Activated T-helper 1 cell treated with Interleukin-2 at 50 U/mL for 16 hours (primary cell): Measurements from ENCODE around the gene SLC22A23.

Experiments used
- DNase-seq: peaks from one replicate; pipeline ENCODE4 v3.0.0-alpha.2; 2020; ENCODE audit warnings: low read depth

SLC22A23 gene

GRCh38 chr6:3239110-3239830 lies 217.6 kb downstream of the SLC22A23 start:
- no peak for DNase-seq

- DNase-seq, result no peak
These were observed 218.8 kb downstream of the SLC22A23 start for GRCh38 chr6:3237761-3238662.

DNA sequence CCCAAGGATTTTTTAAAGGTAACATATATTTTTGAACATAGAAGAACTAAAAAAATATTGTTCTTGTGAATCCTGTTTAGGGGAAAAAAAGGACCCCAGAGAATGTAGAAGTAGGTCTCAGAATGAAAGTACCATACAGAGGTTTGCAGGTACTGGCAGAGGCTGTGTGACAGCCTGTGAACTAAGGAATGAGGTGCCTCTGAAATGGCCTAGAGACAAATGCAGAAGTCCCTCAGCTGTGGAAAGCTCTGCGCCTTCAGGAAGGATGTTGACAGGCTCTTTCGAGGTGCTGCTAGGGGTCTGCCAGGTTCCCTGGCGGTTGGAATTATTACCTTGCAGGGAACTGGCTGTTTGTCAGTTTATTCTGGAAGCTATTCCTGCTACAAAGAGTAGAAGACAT lies 220.8 kb downstream of the SLC22A23 start:
- DNase-seq, result no peak

DNA sequence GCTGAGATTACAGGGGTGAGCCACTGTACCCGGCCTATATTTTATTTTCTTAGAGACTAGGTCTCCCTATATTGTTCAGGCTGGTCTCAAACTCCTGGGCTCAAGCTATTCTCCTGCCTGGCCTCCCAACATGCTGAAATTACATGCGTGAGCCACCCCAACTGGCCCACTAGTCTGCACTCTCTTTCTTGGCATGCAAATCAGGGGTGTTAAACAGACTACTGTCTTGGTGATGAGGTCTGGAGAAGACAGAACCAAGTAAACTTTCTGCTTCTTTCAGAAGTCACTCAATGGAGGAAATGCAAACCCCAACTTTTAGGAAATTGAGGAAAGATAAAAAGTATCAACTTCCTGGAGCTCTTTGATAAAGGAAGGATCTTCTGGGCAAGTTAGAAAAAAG lies 221.4 kb downstream of the SLC22A23 start:
- no peak for DNase-seq

DNA sequence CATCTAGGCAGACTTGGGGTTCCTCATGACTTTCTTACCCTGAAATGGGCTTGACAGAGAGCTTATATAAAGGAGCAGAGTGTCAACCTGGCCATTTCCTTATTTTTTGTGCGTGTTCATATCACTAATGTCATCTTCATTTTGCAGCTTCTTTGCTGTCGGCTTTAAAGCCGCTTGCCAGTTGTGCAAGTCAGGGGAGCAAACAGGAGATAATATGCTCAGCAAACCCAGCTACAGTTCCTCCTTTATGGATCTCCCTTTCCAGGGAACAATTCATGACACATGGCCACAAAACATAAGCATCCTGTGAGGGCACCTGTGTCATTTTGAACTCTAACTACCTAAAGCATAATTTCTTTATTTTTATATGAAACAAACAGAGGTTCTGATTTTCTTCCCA lies 222.9 kb downstream of the SLC22A23 start:
- DNase-seq, result no peak

DNA sequence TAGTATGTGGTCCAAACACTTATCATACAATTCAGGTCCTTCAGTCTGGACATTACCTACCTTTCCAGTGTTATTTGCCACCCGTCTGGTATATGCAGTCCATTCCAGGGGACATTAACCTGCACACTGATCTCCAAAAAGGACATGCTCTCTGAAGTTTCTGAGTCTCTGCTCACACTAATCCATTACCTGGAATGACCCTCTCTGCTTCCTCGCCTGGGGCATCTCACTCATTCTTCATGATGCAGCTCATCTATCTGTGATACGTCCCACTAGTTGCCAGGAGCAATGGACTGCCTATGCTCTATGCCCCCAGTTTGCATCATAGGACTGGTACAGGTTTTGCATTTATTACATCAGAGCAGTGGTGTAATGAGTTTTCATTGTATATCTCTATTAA lies 223.5 kb downstream of the SLC22A23 start:
- no peak for DNase-seq

DNA sequence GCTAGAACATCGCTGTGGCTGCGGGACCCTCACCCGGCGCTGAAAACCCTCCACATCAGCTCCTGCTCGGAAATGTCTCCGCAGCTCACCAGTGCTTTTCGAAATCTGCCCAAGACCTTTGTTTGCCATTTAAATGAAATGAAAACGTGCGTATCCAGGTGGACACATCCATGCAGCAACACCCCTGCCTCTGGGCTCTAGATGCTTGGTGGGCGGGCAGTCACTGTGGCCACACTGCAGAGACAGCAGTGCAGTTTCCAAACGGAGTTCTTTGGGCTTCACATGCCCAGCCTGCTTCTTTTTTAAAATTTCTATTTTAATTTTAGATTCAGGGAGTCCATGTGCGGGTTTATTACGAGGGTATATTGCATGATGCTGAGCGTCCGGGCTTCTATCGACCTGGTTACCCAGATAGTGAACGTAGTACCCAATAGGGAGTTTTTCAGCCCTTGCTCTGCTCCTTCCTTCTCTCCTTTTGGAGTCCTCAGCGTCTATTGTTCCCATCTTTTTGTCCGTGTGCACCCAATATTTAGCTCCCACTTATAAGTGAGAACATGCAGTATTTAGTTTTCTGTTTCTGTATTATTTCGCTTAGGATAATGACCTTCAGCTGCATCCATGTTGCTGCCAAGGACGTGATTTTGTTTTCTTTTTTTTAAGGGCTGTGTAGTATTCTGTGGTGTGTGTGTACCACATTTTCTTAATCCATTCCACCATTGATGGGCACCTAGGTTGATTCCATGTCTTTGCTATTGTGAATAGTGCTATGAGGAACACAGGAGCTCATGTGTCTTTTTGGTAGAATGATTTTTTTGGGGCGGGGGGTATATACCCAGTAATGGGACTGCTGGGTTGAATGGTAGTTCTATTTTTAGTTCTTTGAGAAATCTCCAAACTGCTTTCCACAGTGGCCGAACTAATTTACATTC lies 224.6 kb downstream of the SLC22A23 start:
- no peak for DNase-seq

GRCh38 chr6:3231247-3232016 lies 225.4 kb downstream of the SLC22A23 start:
- DNase-seq, result no peak

DNA sequence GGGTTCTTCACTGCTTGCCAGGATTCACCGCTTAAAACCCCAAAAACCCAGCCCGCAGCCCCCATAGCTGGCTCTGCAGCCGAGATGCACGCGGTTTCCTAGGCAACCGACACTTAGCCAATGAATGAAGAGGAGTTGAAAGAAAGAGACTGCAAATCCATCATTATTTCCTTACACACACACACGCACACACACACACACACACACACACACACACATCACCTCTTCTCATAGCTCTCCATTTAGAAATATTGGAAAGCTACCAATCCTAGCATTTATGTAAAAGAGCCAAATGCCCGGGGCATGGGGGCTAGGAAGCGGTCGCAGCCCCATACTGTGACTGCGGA lies 226.0 kb downstream of the SLC22A23 start:
- DNase-seq, result no peak

DNA sequence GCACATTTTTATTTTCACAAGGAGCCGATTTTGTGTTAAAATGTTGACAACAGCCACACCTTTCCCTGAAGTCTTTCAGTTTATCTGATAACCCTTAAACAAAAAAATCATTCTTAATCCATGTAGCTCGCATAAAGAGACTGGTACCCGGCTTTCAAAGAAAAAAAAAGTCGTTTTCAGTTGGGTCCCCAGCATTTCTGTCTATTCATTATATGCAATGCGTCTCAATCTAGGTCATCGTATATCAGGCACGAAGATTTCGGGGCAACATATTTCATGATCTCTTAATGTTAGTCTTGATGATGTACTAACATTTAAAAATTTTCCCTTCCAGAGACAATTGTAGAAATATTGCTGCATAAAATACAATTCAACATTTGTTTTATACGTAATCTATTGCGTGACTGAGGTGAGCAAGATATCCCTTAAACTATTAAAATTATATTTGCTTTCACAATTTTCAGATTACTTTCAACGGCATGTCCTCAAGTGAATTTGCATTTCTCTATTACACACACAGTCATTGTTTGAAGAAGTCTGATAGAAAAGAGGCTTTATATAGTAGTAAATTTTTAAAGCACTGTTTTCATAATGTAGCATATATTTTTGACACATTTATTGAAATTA lies 226.5 kb downstream of the SLC22A23 start:
- DNase-seq, result no peak

- DNase-seq, result no peak
These were observed 227.2 kb downstream of the SLC22A23 start for GRCh38 chr6:3229566-3230178.

DNA sequence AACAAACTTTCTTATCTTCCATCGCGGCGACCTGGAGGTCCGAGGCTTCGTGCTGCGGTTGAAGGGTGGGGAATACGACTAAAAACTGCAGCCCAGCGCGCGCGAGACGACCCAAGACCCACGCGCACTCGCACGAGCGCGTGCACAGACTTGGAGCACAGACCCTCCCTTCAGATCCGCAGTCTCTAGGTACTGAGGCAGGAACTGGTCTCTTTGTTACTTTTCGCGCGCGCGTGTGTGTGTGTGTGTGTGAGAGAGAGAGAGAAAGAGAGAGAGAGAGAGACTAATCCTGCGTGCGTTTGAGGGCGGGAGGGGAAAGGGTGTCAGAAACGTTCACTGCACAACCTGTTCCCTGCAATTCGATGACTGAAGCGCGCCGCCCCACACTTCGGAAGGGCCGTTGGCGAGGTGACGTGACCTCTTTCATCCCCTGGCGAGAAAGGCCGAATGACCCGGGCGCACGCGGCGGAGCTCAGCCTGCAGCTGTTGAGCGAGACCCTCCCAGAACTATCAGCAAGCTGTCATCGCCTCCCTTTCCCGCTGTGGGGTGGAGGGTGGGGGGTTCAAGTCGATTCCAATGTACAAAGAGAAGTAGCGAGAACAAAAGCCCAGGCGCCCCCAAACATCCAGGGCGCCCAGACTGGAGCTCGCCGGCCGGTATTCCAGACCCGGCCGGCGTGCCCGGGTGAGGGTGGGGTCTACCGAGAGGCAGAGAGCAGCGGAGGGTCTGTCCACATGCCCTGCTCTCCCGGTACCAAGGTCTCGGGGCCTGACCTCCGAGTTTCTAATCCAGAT lies 227.9 kb downstream of the SLC22A23 start:
- DNase-seq, result no peak

GRCh38 chr6:3228046-3228671 lies 228.7 kb downstream of the SLC22A23 start:
- DNase-seq, result no peak

- no peak for DNase-seq
These were observed 229.3 kb downstream of the SLC22A23 start, which contains the start of gene TUBB2B for GRCh38 chr6:3227363-3228045. Gene TUBB2B, minus strand, starts transcription at chr6:3227653. Its CDS starts 110 bp downstream, at chr6:3227543.

- DNase-seq, result no peak
These were observed 230.1 kb downstream of the SLC22A23 start for GRCh38 chr6:3226481-3227362.

DNA sequence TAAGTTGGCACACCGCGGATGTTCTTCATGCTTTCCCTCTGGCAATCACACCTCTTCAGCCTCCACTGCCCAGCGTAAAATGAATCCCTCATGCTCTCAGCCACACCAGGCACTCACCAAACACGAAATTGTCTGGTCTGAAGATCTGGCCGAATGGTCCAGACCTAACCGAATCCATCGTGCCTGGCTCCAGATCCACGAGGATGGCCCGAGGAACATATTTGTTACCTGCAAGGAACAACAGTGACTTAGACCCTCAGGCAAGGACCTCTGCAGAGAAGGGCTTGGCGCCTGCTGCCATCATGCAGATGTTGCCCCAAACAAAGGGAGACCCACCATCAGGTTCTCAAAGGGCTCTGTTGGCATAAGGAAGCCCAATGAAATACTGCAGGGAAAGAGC lies 230.8 kb downstream of the SLC22A23 start:
- DNase-seq, result no peak

DNA sequence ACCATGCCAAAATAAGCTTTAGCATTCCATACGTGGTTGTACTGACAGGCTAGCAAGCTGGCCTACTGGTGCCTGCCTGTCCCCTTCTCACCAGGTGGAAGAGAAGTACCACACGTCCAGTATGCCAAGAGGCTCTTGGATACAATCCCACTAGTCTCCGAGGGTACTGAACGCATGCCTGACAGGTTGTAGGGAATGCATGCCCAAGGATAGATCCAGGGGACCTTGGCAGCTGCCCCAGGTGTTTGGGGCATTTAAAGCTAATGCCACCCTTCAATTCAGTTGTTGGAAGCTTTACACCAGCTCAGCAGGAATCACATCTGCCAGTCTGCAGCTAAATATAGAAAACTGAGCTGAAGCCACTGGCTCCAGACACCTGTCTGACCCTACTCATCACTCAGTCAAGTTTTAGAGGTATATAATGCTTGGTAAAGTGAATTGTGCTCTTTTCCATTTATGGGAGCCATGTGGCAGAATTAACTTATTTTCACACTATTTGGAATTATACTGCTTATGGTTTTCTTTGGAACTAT lies 234.3 kb downstream of the SLC22A23 start:
- DNase-seq, result no peak
